DND-41 (cell line): ENCODE results near the gene GBA3.

Experiments used
- EZH2 ChIP-seq: IDR thresholded peaks from 3 replicates; pipeline ENCODE4 v1.6.1; 2012; ENCODE audit warnings: borderline replicate concordance, low read depth, mild to moderate bottlenecking, moderate library complexity, low read length, inconsistent platforms; ENCODE audit not compliant: severe bottlenecking
- TF ChIP-seq, protein P1 (sequence below): IDR thresholded peaks from 2 replicates; pipeline ENCODE4 v1.5.1; 2012; ENCODE audit warnings: borderline replicate concordance, low read length, moderate library complexity, mild to moderate bottlenecking; ENCODE audit not compliant: poor library complexity, severe bottlenecking; ENCODE audit errors: extremely low read depth

DNA sequence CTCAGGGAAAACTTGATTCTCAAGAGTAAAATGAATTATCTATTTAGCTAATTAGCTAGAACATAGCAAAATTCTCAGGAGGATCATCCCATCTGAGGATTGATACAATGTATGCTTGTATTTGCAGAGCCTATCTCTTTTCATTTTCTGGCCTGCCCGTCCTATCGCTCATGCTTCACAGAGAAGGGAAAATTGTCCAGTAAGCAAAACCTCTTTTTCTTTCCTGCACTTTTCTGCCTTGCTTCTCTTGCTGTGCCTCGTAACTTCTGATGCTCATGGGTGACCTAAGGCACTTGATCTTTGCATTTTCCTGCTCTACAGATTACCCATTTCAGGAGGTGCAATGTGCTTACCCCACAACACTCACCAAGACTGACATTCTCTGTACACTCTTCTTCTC, 88.1 kb downstream of the GBA3 start:
- TF ChIP-seq, protein P1, sequence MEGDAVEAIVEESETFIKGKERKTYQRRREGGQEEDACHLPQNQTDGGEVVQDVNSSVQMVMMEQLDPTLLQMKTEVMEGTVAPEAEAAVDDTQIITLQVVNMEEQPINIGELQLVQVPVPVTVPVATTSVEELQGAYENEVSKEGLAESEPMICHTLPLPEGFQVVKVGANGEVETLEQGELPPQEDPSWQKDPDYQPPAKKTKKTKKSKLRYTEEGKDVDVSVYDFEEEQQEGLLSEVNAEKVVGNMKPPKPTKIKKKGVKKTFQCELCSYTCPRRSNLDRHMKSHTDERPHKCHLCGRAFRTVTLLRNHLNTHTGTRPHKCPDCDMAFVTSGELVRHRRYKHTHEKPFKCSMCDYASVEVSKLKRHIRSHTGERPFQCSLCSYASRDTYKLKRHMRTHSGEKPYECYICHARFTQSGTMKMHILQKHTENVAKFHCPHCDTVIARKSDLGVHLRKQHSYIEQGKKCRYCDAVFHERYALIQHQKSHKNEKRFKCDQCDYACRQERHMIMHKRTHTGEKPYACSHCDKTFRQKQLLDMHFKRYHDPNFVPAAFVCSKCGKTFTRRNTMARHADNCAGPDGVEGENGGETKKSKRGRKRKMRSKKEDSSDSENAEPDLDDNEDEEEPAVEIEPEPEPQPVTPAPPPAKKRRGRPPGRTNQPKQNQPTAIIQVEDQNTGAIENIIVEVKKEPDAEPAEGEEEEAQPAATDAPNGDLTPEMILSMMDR: no peak
- no peak for TF ChIP-seq EZH2
